OCI-M2 (cell line): ENCODE data around the gene S100A14.
"Not testable (repeated sequence)": the region's sequence is repeated elsewhere in the genome, so short reads cannot be mapped to it uniquely, and the experiment has no call there.

Source experiments
- DNase-seq: peaks from one replicate; lab custom pipeline; 2025; ENCODE audit not compliant: unreplicated experiment; lab: John Stamatoyannopoulos, UW

S100A14 gene

DNA sequence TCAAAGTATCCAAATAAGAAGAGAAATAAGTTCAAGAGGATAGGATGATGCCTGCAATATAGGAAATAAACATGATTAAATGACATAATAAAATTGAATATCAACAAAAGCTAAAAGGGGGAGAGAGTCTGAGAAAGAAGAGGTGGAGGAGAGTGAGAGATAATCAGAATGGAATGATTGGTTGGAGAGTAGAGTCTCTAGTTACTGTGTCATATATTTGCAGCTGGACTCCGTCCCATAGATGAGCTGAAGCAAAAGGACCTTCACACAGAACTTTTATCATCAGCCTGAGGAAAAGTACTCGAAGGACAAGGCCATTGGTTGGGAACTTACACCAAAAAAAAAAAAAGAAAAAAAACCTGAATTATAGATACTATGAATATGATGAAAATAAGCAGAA is 27.6 kb downstream of the S100A14 start:
- DNase-seq = no peak

DNA sequence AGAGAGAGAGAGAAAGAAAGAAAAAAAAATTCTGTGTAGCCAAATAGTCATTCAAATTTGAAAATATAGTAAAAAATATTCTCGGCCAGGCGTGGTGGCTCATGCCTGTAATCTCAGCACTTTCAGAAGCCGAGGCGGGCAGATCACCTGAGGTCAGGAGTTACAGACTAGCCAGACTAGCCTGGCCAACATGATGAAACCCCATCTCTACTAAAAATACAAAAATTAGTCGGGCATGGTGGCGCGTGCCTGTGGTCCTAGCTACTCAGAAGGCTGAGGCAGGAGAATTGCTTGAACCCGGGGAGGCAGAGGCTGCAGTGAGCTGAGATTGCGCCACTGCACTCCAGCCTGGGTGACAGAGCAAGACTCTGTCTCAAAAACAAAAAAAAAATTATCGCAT is 28.1 kb downstream of the S100A14 start:
- DNase-seq = not testable (repeated sequence)

DNA sequence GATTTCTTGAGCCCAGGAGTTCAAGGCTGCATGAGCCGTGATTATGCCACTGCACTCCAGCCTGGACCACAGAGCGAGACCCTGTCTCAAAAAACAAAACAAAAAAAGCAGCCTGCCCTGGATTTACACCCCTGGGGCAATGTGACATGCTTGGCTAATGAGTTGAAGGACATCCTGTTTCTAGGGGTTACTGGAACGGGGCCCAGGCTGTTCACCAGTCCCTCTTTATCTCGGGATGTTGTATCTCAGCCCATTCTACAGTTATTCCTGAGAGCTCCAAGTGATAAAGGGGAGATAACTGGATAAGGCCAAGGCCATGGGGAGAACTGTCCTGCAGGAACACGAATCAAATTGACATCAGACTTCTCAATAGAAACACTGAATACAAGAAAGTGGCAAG is 28.8 kb downstream of the S100A14 start:
- DNase-seq = no peak

DNA sequence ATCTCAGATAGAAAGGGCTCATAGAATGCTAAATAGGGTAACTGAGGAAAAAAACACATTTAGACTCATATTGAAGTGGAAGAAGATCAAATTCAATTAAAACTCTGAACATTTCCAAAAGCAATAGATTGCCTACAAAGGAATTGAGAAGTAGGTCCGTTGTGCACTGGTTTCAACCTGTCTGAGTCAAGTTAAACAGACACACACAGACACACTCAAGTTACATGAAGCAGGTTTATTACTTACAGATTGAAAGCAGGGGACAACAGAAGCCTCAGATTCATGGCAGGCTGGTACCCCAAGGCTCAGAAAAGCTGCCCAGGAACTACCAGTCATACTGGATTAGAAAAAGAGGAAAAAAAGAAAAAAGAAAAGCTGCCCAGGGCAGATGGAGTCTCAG is 29.8 kb downstream of the S100A14 start:
- DNase-seq = no peak

DNA sequence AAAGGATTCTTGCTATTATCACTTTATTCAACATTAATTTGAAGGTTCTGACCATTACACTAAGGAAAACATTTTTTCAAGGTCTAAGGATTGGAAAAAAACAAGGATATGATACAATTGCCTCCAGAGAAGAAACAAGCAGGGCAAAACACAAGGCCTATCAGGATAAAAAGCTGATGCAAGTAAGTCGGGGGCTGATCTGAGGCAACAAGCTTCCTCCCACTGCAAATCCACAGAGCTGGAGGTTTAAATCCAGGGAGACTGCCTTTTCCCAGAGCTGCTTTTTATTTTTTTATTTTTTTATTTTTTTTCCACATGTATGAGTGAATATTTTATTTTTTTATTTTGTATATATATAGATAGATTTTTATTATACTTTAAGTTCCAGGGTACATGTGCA is 31.1 kb downstream of the S100A14 start:
- no peak for DNase-seq

DNA sequence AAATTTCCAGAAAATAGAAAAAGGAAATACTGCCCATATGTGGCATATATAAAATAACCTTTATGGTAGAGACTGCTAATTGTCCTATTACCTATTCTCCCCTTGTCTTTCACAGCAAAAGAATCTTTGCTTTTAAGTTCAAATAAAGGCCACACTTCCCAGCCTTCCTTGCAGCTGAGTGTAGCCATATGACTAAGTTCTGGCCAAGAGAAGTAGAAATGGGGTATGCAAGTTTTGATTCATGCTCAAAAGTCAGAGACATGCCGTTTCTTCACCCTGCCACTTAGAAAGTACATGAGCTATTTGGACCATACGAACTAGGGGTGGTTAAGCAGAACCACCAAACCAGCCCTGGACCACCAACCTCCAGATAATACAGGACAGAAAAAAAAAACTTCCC is 32.1 kb downstream of the S100A14 start:
- no peak for DNase-seq

DNA sequence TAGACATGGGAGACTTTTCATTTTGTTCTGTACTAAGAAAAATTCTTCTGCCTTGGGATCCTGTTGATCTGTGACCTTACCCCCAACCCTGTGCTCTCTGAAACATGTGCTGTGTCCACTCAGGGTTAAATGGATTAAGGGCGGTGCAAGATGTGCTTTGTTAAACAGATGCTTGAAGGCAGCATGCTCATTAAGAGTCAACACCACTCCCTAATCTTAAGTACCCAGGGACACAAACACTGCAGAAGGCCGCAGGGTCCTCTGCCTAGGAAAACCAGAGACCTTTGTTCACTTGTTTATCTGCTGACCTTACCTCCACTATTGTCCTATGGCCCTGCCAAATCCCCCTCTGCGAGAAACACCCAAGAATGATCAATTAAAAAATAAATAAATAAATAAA is 32.6 kb downstream of the S100A14 start:
- DNase-seq = not testable (repeated sequence)

DNA sequence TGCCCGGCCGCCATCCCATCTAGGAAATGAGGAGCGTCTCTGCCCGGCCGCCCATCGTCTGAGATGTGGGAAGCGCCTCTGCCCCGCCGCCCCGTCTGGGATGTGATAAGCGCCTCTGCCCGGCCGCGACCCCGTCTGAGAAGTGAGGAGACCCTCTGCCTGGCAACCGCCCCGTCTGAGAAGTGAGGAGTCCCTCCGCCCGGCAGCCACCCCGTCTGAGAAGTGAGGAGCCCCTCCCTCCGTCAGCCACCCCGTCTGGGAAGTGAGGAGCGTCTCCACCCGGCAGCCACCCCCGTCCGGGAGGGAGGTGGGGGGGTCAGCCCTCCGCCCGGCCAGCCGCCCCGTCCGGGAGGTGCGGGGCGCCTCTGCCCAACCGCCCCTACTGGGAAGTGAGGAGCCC is 33.3 kb downstream of the S100A14 start:
- DNase-seq = not testable (repeated sequence)

DNA sequence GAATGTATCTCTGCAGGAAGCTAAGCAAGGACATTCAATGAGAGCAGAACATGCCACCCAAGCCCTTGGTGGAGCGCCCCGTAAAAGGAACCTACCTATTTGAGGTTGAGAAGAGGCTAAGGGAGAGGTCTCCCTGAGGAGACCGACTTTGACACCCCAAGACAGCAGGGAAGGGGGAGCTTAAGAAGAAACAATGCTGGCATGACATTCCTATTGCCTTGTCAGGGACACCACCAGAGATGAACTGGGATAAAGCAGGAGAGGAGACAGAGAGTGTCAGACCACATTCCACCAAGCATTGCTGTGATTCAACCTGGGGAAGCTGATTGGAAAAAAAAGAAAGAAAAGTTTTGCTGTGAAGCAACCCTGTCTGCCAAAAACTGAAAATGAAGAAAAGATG is 37.2 kb downstream of the S100A14 start:
- DNase-seq = no peak

DNA sequence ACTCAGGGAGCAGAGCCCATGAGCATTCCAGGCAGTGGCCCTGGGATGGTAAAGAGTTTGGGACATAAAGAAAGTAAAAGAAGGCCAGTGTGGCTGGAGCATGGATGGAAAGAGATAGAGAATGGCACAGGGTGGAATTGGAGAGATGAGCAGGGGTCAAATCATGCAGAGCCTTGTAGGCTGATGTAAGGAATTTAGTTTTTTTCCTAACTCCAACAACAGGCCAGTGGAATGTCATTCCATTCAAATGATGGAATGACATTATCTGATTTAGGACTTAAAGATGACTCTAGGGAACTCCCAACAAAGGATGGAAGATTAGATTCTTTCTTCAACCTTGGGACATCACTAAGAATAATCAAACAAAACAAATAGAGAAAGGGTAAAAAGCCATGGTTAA is 37.6 kb downstream of the S100A14 start:
- no peak for DNase-seq

DNA sequence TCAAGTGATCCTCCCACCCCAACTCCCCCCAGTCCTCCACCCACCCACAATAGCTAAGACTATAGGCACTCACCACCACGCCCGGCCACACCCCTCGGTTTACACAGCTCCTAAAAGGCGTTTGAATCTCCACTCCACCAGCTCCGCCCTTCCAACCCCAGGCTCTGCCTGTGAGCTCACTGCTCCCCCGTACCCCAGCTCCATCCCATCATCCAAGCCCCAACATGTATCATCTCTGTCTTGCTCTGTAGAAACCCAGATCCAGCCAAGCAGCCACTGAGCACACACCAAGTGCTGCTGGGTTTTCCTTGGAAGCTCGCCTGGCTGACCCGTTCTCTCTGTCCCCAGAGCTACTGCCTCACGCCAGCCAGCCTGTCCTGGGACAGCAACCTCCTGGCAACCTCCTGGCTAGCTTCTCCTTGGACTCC is 38.5 kb downstream of the S100A14 start:
- DNase-seq = no peak

DNA sequence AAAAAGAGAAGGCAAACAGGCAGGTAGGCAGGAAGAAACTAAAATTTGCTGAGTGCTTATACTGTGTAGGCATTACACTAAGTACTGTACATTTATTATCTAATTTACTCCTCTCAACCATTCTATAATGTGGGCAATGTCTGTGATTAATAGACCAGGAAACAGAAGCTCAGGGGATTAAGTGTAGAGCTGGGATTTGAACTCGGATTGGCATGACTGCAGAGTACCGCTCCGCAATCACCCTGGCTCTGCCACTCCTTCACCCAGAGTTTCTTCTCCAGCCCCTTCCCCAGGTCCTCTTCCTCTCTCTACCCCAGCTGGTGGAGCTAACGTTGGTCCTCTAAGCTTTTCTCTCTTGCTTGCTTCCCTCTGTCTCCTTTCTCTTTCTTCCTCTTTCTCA is 39.0 kb downstream of the S100A14 start:
- DNase-seq = no peak

DNA sequence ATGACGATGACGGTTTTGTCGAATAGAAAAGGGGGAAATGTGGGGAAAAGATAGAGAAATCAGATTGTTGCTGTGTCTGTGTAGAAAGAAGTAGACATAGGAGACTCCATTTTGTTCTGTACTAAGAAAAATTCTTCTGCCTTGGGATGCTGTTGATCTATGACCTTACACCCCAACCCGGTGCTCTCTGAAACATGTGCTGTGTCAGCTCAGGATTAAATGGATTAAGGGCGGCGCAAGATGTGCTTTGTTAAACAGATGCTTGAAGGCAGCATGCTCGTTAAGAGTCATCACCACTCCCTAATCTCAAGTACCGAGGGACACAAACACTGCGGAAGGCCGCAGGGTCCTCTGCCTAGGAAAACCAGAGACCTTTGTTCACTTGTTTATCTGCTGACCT is 40.6 kb downstream of the S100A14 start:
- not testable (repeated sequence) for DNase-seq

DNA sequence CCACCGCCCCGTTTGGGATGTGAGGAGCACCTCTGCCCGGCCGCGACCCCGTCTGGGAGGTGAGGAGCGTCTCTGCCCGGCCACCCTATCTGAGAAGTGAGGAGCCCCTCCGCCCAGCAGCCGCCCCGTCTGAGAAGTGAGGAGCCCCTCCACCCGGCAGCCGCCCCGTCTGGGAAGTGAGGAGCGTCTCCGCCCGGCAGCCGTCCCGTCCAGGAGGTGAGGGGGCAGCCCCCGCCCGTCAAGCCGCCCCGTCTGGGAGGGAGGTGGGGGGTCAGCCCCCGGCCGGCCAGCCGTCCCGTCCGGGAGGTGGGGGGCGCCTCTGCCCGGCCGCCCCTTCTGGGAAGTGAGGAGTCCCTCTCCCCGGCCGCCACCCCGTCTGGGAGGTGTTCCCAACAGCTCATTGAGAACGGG is 41.0 kb downstream of the S100A14 start:
- not testable (repeated sequence) for DNase-seq

DNA sequence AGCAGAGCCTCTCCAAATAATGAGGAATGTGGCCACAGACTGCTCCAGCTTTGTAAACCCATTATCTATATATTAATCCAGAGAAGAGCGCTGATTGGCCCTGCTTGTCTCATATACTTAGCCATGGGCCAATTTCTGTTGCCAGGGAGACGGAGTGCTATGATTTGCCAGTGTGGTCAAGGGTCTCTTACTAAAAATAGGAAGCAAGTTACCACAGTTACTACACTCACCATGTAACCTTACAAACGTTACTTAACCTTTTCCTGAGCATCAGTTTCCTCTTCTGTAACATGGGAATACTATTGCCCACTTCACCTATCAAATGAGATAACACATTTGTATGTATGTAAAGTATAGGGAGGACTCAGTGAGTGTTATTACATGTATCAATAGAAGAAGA is 42.8 kb downstream of the S100A14 start:
- no peak for DNase-seq

DNA sequence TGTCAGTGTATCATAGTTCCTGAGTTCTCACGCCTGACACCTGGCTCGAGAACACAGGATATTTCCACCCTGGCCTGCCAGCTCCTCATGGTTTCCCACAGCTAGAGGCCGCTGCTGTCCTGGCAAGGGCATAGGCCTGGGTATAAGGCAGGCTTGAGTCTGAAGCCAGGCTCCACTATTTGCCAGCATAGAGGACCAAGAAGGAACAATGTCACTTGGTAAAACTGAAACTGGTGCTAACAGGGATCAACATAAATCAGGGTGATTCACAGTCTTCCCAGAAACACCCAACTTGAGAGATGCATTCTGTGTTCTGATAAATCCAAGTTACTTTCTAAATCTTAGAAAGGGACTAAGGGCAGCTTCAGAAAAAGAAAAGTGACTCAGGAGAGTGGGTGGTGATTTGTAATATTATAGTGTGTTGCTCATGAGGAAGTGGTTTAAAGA is 43.5 kb downstream of the S100A14 start:
- DNase-seq = no peak

DNA sequence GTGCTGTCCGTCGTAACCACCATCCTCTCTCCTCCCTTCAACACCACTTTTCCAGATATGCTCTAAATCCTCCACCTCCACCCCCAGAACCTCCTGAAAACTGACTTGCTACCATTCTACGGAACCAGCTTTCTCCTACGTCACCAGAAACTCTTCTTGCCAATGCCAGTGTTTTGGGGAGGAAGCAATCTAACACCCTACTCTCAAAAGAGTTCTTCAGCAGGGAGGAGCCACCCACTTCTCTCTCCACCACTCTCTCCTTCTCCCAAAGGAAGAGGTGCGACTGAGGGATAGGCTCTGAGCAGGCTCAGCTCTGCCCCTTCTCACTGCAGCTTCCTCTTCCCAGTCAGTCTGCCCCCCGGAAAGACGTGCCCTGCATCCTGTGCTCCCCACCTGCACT is 44.4 kb downstream of the S100A14 start:
- no peak for DNase-seq

DNA sequence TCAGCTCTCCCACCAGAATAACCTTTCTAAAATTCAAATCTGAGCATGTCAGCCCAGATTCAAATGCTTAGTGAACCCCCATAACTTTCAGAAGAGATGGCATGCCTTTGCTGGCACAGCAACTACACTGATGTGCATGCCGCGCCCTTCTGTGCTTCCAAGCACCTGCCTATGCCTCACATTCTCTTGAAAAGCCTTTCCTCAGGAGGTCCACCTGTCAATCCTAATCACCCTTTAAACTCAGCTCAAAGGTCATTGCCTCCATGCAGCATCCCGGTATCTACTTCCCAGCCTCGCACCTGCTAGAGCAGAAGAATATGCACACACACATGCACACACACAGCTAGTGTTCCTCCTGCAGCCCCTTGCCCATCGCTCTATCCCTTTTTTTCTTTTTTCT is 45.3 kb downstream of the S100A14 start:
- DNase-seq = no peak

DNA sequence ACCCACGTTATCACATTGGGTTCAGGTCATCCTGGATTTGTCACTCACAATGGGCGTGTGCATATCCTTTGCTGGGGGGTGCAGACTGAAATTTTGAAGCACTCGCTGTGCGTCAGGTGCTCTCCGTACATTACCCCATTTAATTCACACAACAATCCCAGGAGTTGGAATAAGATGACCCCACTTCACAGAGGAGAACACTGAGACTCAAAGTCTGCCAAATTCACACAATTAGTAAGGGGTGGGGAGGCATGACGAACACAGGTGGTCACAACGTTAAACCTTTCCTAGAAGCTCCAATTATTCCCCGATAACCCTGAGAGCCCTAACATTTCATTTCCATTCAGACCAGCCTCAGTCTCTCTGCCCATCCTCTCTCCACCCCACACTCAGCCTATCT is 46.7 kb downstream of the S100A14 start:
- DNase-seq = no peak

DNA sequence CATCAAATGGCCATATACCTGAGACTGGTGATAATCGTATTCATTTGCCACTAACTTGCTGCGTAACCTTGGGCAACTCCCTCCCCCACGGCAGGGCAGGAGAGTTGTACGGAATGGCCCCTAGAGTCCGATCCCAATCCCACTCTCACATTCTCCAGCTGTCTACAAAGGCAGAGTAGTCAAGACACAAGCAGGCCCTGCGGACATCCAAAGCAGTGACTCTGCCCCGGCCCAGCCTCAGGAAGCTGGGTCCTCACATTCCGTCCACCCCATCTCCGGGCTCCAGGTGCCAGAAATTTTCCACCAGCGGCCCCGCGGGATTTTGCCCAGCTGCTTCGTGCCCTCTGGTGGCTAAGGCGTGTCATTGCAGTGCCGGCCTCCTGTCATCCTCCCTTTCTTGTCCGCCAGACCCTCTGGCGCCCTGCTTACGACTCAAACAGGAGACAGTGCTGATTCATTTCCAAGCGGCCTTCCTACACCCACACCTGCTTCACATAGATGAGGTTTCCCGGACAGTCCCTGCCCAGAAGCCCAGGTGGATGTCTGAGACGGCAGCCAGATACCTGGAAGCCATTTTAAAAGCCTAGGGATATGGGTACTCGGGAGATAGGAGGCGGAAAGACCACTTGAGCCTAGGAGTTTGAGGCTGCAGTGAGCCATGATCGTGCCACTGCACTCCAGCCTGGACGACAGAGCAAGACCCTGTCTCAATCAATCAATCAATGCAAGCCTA is 47.6 kb downstream of the S100A14 start:
- peak; percentile 38 for DNase-seq

DNA sequence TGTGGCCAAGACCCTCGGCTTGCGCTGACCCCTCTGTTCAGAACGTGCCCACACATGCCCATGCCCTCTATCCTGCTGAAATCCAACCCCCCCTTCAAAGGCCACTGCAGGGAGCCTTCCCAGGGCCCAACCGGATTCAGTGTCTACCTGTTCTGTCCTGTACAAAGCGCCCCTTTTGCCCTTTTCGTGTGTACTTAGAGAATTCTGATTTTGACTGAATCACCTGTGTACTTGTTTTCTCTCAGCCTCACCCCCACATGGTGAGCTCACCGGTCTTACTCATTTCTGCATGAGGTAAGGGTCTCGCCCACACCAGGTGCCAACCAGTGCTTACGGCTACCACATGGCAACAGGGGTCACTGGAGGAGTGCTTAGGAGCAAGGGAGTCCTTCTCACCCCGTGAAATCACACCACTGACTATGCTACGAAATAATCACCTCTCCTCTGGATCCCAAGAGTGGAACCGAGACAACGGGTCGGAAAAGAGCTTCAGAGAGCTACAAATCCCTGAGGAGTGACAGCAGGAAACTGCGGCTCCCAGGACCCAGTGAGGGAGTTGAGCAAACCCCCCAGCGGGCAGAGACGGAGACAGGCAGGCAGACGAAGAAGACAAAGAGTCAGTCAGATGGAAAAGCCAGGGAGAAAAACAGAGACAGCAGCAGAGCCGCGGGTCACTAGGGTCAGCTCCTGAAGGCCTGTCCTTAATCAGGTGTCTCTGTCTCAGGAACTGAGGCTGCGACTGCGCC is 48.3 kb downstream of the S100A14 start:
- DNase-seq = no peak
